NCI-H510A (cell line): ENCODE measurements around the gene THADA.
"Not testable (repeated sequence)": the region's sequence is repeated elsewhere in the genome, so short reads cannot be mapped to it uniquely, and the experiment has no call there.

Experiments used
- DNase-seq: peaks from one replicate; lab custom pipeline; 2025; lab: John Stamatoyannopoulos, UW

THADA gene

GRCh38 chr2:43595603-43596412 lies at the start of gene THADA:
Gene THADA (minus strand): TSS chr2:43596038. CDS start chr2:43592392, 3,646 bp downstream.
- peak; percentile 98 for DNase-seq

DNA sequence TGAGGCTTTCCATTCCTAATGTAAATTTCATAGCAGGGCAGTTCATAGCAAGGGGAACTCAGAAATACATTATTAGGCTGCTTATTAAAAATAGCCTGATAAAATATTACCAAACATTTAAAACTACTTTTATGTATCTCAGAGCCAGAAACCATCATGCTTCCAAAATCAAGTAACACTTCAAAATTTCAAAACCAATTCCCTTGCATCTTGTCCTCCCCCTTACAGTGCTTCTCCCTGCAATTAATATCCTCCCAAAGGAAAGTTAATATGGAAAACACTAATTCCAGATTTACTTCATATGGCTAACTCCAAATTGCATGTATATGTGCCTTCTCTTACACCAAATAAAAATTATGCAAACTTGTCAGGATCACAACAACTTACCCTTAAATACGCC lies 47.8 kb upstream of the THADA start:
- no peak for DNase-seq

DNA sequence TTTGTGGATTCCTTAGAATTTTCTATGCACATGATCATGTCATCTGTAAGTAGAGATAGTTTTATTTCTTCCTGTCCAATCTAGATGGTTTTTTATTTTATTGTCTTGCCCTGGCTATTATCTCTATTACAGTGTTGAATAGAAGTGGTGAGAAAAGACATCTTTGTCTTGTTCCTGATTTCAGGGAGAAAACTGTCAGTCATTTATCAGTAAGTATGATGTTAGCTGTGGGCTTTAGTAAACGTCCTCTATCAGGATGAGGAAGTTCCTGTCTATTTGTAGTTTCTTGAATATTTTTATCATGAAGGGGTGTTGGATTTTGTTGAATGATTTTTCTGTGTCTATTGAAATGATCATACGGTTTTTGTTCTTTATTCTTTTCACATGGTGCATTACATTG lies 46.5 kb upstream of the THADA start:
- DNase-seq: no peak

DNA sequence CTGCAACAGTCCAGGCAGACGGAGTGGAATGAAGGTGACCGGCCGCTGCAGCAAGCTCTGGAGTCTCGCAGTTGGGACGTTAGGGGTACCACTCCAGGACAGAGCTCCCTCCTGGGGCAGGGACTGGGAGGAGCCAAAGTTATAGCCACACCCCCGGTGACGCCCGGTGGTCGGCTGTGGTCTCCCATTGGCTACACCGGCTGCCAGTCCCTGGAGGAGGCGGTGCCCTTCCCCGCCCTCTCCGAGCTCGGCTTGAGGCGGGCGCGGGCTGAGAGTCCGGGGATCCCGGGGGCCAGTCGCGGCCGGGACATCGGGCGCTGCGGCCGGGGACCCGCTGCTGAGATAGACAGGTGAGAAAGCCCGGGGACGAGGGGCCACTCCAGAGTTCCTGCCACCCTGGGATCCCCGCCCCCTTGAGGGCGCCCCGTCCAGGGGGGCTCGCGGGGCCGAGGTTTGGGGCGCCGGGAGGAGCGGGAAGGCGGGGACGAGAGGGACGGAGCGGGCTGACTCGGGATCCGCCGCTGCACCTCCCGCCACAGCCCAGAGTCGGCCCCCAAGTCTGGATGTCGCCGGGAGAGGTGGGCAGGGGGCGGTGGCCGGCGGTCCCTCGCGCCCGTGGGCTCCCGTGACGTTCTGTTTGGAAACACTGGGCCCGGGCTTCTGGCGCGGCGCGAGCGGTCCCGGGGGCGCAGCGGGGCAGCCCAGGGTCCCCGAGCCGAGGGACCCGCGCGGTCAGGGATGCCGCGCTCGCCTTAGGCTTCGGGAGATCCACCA lies 41.4 kb upstream of the THADA start, which contains the start of gene PLEKHH2:
PLEKHH2 (plus strand) TSS at position 231 of the 774 bp plus-strand sequence. CDS start 7,414 bp downstream, outside the sequence.
- DNase-seq: peak; percentile 53

- DNase-seq: peak; percentile 13
These were observed 40.8 kb upstream of the THADA start for GRCh38 chr2:43636621-43637020.

- not testable (repeated sequence) for DNase-seq
These were observed 40.3 kb upstream of the THADA start for GRCh38 chr2:43636153-43636552.

DNA sequence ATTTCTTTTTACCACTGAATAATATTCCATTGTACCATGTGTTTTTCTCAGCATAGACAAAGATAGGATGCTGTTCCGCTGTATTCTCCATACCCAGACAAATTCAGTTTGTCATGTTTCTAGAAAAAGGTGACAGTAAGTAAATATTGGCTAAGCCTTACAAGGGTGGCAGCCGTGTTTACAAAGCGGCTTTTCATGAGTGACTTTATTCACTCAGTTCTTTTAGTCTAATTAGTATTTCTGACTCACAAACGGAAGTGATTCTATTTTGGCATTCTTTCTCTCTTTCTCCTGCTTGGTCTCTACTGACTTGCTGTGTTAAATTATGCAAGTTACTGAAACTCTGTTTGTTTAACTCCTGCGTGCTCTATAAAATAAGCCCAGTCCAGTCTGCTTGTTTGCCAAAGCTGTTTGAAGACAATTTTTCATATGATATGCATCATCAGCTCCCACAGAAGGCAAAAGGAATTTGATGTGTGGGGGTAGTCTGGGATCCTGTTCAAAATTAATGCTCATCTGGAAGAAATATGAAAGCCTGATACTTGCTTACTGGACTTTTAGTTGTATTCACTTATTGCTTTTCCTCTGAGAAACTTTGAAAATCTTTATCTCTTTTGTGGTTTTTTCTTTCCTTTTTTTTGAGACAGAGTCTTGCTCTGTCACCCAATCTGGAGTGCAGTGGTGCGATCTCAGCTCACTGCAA lies 38.9 kb upstream of the THADA start:
- peak; percentile 7 for DNase-seq

DNA sequence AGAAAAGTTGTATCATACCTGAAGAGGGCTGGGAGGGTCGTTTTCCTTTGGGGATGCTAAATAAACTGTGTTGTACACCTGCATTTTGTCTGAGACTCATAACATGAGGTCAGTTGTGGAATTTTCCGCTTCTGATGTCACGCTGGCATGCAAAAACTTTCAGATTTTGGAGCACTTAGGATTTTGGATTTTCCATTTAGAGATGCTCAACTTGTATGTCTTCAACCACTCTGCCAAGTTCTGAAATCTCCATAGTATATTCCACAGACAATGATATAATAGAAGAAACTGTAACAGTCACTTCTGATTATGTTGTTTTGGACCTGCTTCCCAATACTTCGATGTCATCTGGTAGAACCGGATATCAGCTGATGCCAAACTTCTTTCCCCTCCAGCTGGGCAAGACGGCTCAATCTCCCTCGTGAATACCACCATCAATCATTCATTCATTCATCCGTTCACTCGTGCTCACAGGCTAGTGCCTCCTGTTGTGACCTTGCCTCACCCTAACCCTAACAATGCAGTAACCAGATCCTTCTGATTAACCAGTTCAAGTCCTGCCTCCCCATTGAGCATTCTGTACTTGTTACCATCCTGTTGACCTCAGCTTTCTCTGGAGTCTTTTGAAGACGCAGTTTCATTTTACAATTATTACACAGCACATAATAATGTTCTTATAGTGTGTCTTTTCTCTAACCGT lies 35.9 kb upstream of the THADA start:
- DNase-seq: no peak

GRCh38 chr2:43622931-43623451 lies 27.2 kb upstream of the THADA start:
- DNase-seq: no peak

DNA sequence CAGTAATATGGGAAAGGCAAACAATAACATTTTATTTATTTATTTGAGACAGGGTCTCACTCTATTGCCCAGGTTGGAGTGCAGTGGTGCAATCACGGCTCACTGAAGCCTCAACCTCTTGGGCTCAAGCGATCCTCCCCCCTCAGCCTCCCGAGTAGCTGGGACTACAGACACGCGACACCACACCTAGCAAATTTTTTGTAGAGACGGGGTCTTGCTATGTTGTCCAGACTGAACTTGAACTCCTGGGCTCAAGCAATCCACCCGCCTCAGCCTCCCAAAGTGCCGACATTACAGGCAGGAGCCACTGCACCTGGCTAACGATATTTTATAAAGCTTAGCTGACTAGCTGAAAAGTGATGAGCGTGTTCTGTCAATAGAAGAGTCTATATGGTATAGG lies 23.7 kb upstream of the THADA start:
- no peak for DNase-seq

GRCh38 chr2:43616967-43617680 lies 21.3 kb upstream of the THADA start:
- DNase-seq: no peak

DNA sequence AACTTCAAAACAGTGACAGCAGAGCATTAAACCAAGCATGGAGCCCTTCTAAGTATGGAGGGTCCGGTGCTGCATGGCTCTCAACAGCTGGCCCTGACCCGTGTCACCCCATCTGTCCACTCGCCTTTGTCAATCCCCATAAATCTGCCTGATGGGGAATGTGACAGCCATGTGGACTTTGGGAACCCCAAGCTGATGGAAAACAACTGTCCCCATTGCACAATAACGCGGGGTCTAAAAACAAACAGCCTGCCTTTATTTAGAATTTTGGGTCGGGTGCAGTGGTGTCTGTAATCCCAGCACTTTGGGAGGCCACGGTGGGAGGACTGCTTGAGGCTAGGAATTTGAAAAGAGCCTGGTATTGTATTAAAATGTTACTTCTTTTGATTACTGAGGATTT lies 17.1 kb upstream of the THADA start:
- no peak for DNase-seq

DNA sequence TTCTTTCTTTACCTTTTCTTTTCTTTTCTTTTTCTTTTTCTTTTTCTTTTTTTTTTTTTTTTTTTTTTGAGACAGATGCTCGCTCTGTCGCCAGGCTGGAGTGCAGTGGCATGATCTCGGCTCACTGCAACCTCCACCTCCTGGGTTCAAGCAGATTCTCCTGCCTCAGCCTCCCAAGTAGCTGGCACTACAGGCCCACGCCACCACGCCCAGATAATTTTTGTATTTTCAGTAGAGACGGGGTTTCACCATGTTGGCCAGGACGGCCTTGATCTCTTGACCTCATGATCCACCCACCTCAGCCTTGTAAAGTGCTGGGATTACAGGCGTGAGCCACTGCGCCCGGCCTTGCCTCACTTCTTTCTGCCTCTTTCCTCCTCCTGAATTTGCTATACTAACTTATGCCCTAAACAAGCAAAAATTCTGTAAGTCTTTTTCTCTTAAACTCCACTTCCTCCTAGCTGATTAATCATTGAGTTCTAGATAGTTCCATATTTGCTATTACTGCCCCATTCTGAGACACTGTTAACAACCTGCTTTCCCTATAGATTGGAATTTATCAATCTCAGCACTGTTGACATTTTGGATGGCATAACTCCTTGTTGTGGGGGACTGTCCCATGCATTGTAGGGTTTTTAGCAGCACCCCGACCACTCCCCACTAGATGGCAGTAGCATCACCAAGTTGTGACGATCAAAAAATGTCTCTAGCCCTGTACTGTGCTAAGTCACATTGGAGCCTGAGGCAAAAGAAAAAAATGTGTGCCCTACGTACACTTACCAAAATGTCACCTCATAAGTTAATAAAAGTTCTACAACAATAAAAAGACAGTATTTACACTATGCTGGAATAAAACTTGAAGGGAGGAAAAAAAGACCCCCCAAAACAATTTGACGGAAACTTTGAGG lies 16.4 kb upstream of the THADA start:
- DNase-seq: no peak

DNA sequence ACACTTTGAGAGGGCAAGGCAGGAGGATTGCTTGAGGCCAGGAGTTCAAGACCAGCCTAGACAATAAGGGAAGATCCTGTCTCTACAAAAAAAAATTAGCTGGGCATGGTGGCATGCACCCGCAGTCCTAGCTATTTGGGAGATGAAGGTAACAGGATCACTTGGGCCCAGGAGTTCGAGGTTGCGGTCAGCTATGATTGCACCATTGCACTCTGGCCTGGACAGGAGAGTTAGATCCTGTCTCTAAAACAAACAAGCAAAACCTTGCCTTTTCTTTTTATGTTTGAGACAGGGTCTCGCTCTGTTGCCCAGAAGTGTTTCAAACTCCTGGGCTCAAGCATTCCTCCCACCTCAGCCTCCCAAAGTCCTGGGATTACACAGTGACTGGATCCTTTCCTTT lies 14.5 kb upstream of the THADA start:
- DNase-seq: no peak

DNA sequence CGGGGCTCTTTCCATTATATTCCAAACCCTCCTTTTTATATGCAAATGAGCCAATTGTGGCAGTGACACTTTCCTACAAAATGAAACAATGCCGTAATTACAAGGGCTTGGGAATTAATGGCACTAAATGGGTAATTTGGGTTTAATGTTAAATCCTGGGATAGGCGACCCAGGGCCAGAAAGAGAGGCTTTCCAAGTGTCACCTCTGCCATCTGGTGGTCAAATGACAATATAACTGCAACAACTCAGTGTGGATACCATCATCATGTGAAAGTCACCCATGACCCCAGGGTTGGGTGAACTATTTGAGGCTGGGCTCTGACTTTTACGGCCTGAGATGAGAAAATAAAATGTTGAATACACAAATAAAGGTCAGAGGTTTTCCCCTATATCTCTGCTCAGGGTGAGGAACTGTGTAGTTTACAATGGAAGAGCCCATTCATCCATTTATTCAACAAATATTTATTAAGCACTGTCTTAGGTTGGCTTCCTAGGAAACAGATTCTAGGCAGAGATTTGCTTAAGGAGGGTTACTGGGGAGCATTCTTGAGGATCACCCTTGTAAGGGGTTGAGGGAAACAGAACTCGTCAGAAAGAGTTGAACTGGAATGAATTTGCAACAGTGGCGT lies 13.6 kb upstream of the THADA start:
- no peak for DNase-seq

DNA sequence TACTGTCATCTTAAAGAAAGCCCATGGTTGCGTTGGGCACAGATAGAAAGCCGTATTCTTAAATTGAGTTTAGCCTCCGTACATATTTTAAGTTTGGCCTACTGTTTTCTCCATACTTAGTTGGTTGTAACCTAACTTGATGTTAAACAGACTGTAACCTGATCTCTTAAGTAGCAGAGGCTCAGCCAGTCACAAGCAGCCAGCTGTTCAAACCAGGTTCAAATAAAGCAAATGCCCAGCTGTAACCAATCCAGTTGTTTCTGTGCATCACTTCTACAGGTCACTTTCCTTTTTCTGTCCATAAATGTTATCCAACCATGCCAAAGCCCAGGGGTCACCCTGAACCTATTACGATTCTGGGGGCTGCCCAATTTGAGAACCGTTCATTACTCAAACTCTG lies 10.0 kb upstream of the THADA start:
- DNase-seq: no peak

GRCh38 chr2:43605079-43605655 lies 9.3 kb upstream of the THADA start:
- peak; percentile 43 for DNase-seq

DNA sequence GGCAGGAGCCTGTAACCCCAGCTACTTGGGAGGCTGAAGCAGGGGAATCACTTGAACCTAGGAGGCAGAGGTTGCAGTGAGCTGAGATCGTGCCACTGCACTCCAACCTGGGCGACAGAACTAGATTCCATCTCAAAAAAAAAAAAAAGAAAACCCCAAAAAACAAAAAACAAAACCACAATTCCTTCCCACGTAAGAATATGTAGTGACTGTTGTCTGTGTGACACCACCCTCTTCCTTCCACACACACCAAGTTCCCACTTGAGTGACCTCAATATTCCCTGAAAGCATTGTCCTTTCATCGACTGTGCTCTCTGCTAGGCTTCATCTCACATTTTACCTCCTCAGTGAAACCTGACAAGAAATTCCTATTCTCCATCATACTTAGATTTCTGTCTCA lies 8.8 kb upstream of the THADA start:
- no peak for DNase-seq

GRCh38 chr2:43600596-43600995 lies 4.8 kb upstream of the THADA start:
- not testable (repeated sequence) for DNase-seq
